Activated B cell treated with CpG ODN at 0.5 μM for 24 hours (primary cell): ENCODE measurements around the gene OVOL1. TPM values are rescaled to one million over a fixed set of nuclear protein-coding genes. Genes with fewer than 3 reads are reported as not detected.

Source experiments
- ATAC-seq: fragments of 200-7000 bp; cut with Tn5 transposase; one replicate; pipeline ENCODE4 v1.10.0; 2021; ENCODE audit warnings: low read depth, mild to moderate bottlenecking, moderate library complexity
- CTCF ChIA-PET: fragments of 350-600 bp; sonication (Branson Sonifier 250); formaldehyde crosslinking; loops from one replicate; lab custom pipeline; 2021; ENCODE audit warnings: antibody characterized with exemption; lab: Charles Lee
- POLR2A ChIA-PET: fragments of 350-600 bp; sonication (Branson Sonifier 250); formaldehyde crosslinking; loops from one replicate; lab custom pipeline; 2021; ENCODE audit warnings: antibody characterized with exemption; lab: Charles Lee
- DNase-seq: peaks from one replicate; pipeline ENCODE4 v3.0.0; 2022
- H3K27ac Mint-ChIP-seq: one replicate; pipeline ENCODE4 v1.8.0; 2020; ENCODE audit warnings: mixed read lengths
- H3K27me3 Mint-ChIP-seq: one replicate; pipeline ENCODE4 v1.8.0; 2021; ENCODE audit warnings: mixed read lengths
- H3K36me3 Mint-ChIP-seq: one replicate; pipeline ENCODE4 v1.8.0; 2021; ENCODE audit warnings: low read depth, mixed read lengths
- H3K4me1 Mint-ChIP-seq: one replicate; pipeline ENCODE4 v1.8.0; 2021; ENCODE audit warnings: mixed read lengths
- H3K4me3 Mint-ChIP-seq: one replicate; pipeline ENCODE4 v1.8.0; 2020; ENCODE audit warnings: mild to moderate bottlenecking, mixed read lengths
- H3K9me3 Mint-ChIP-seq: one replicate; pipeline ENCODE4 v1.8.0; 2020; ENCODE audit warnings: mixed read lengths
- intact Hi-C: fragments of 100-400 bp; cut with micrococcal nuclease; formaldehyde crosslinking; loops from one replicate; pipeline ENCODE4 v1.15.1; 2024
- total RNA-seq: library from RNA; stranded (reverse); gene quantifications from 2 replicates; pipeline ENCODE4 v1.2.3, GENCODE V29; 2022
- TF ChIP-seq, protein P1 (sequence below): fragments of 200-600 bp; IDR thresholded peaks from one replicate; pipeline ENCODE4 v1.8.0; 2022; ENCODE audit warnings: antibody characterized with exemption, mild to moderate bottlenecking

Gene OVOL1
- total RNA-seq, 1 donor from 2014 or later = 0.09 TPM

- intact Hi-C loops = no loop called here
- Mint-ChIP-seq H3K9me3 (no peaks in the 10 kb centered on the region), H3K27me3 (peaks cover 12% of the 10 kb centered on the region), H3K27ac (no peak overlapping the region), H3K36me3 (no peaks in the 10 kb centered on the region), H3K4me3 (no peak overlapping the region), H3K4me1 (peaks cover 7% of the 10 kb centered on the region)
- ChIA-PET POLR2A (no interaction called here), CTCF (interaction anchor here (1.6 kb wide), 2 partner anchors 16 to 21 kb away, joined by 3 to 5 read pairs; no protein-coding TSS in a partner anchor)
- DNase-seq (no peak), ATAC-seq (no peak)
- TF ChIP-seq, protein P1, sequence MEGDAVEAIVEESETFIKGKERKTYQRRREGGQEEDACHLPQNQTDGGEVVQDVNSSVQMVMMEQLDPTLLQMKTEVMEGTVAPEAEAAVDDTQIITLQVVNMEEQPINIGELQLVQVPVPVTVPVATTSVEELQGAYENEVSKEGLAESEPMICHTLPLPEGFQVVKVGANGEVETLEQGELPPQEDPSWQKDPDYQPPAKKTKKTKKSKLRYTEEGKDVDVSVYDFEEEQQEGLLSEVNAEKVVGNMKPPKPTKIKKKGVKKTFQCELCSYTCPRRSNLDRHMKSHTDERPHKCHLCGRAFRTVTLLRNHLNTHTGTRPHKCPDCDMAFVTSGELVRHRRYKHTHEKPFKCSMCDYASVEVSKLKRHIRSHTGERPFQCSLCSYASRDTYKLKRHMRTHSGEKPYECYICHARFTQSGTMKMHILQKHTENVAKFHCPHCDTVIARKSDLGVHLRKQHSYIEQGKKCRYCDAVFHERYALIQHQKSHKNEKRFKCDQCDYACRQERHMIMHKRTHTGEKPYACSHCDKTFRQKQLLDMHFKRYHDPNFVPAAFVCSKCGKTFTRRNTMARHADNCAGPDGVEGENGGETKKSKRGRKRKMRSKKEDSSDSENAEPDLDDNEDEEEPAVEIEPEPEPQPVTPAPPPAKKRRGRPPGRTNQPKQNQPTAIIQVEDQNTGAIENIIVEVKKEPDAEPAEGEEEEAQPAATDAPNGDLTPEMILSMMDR = no peak
Observed at GRCh38 chr11:65801153-65801987, 14.5 kb downstream of the OVOL1 start.

DNA sequence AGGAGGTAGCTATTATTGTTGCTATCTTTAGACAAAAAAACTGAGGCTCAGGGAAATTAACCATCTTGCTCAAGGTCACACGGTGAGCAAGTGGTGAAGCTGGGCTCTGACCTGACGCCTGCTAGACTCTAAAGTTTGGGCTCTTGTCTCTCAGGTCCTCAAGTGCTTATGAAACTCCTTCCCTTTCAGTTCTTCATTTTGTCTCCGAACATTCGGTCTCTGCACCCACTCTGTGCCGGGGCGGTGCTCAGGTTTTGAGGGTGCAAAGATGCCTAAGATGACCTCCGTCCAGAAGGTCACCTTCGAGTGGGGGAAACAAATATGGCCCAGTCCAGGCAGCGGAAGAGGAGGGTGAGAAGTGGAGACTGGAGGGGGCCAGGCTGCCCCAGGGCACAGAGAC lies 16.0 kb downstream of the OVOL1 start:
- intact Hi-C loops = no loop called here
- POLR2A ChIA-PET = interaction anchor here (0.6 to 1.0 kb wide), 5 partner anchors 10 to 163 kb away, joined by 3 to 7 read pairs (median 3); no protein-coding TSS in a partner anchor
- Mint-ChIP-seq H3K9me3 (no peaks in the 10 kb centered on the region), H3K27ac (no peak overlapping the region), H3K4me3 (no peak overlapping the region), H3K4me1 (peaks cover 7% of the 10 kb centered on the region), H3K36me3 (no peaks in the 10 kb centered on the region), H3K27me3 (peaks cover 12% of the 10 kb centered on the region)
- CTCF ChIA-PET = interaction anchor here (1.1 kb wide), 1 partner anchor 23 kb away, joined by 10 read pairs; the partner anchor contains the start of gene AP5B1
- DNase-seq = no peak
- TF ChIP-seq, protein P1 = no peak
- peak; percentile 49 for ATAC-seq

- ATAC-seq = no peak
- no peak overlapping the region for H3K27ac Mint-ChIP-seq
Observed at GRCh38 chr11:65803797-65804492, 17.1 kb downstream of the OVOL1 start.

DNA sequence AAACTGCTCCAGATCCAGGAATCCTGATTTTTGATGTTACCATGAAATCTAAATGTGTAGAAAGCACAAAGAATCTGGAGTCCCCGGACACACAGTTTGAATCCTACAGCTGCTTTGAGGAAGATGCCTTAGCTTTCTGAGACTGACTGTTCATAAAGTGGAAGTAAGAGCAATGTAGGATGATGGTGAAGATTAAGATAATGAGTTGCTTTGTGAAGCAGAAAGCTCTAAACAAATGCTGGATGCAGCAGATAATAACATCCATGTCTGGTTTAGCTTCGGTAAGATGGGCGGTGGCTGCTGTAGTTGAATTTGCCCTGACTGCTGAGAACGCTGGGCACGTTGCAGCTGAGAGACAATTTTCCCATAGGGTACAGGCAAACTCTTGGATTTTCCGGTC lies 20.1 kb downstream of the OVOL1 start:
- Mint-ChIP-seq H3K9me3 (no peaks in the 10 kb centered on the region), H3K27ac (no peak overlapping the region), H3K27me3 (peaks cover 12% of the 10 kb centered on the region), H3K36me3 (no peaks in the 10 kb centered on the region), H3K4me3 (no peak overlapping the region), H3K4me1 (peaks cover 7% of the 10 kb centered on the region)
- ATAC-seq = no peak
- DNase-seq = no peak
- CTCF ChIA-PET = interaction anchor here (1.0 to 2.1 kb wide), 3 partner anchors 11 to 78 kb away, joined by 4 to 7 read pairs (median 4); no protein-coding TSS in a partner anchor
- TF ChIP-seq, protein P1 = no peak
- POLR2A ChIA-PET = interaction anchor here (0.6 to 0.9 kb wide), 3 partner anchors 190 to 706 kb away, joined by 4 to 7 read pairs (median 6); no protein-coding TSS in a partner anchor
- intact Hi-C loops = no loop called here

More at GRCh38 chr11:65803797-65804492, 17.1 kb downstream of the OVOL1 start:
- Mint-ChIP-seq H3K9me3 (no peaks in the 10 kb centered on the region), H3K4me1 (peaks cover 7% of the 10 kb centered on the region), H3K27me3 (peaks cover 12% of the 10 kb centered on the region), H3K4me3 (no peak overlapping the region), H3K36me3 (no peaks in the 10 kb centered on the region)
- POLR2A ChIA-PET = interaction anchor here (0.6 to 1.1 kb wide), 2 partner anchors 14 to 456 kb away, joined by 3 to 4 read pairs; no protein-coding TSS in a partner anchor
- CTCF ChIA-PET = no interaction called here
- TF ChIP-seq, protein P1 = no peak
- DNase-seq = no peak
- intact Hi-C loops = no loop called here
